HAP-1 (cell line): ENCODE measurements around the gene EXOC1.

Source experiments
- DNase-seq, 2 experiments: peaks; one replicate each; pipeline ENCODE4 v3.0.0-alpha.2; 2016 to 2020; ENCODE audit warnings: low spot score in 2 of 2
- H3K27me3 ChIP-seq: fragments of 250-450 bp; sonication (Bioruptor Pico); 2 replicates; pipeline ENCODE4 v1.5.1; 2020; ENCODE audit warnings: low read depth, mild to moderate bottlenecking, moderate library complexity
- H3K36me3 ChIP-seq: fragments of 250-450 bp; sonication (Bioruptor Pico); replicated peaks from 2 replicates; pipeline ENCODE4 v1.5.1; 2020; ENCODE audit warnings: mild to moderate bottlenecking
- H3K4me1 ChIP-seq: fragments of 250-450 bp; sonication (Bioruptor Pico); 2 replicates; pipeline ENCODE4 v1.5.1; 2020; ENCODE audit warnings: mild to moderate bottlenecking
- H3K4me3 ChIP-seq: fragments of 250-450 bp; sonication (Bioruptor Pico); 2 replicates; pipeline ENCODE4 v1.5.1; 2020; ENCODE audit warnings: mild to moderate bottlenecking, moderate library complexity
- H3K9me3 ChIP-seq: fragments of 250-450 bp; sonication (Bioruptor Pico); 2 replicates; pipeline ENCODE4 v1.5.1; 2020; ENCODE audit warnings: mild to moderate bottlenecking, moderate library complexity
- in situ Hi-C: fragments of 300-500 bp; cut with MboI; formaldehyde crosslinking; loops from 3 replicates; pipeline ENCODE4 v1.14.3; 2020; ENCODE audit warnings: low sequenced_read_pairs, inconsistent platforms, mixed read lengths

The EXOC1 gene

GRCh38 chr4:55853484-55854046 is at the start of gene EXOC1:
Gene EXOC1 (plus strand): TSS chr4:55853648. CDS start chr4:55858324, 4,676 bp downstream.
- no peaks in the 10 kb centered on the region for H3K9me3 ChIP-seq
- in situ Hi-C loops: no loop called here
- peak; percentile 97 to 99 for DNase-seq
- H3K36me3 ChIP-seq: no peaks in the 10 kb centered on the region; the same call in 1 of the 2 replicates
- H3K4me1 ChIP-seq: peaks cover 7% of the 10 kb centered on the region
- peak within 1 kb of the TSS; percentile 95 for H3K4me3 ChIP-seq
- no peaks in the 10 kb centered on the region for H3K27me3 ChIP-seq

- no peaks in the 10 kb centered on the region for H3K4me1 ChIP-seq
- in situ Hi-C loops: no loop called here
- no peaks in the 10 kb centered on the region for H3K9me3 ChIP-seq
- no peaks in the 10 kb centered on the region for H3K36me3 ChIP-seq
- H3K4me3 ChIP-seq: no peak overlapping the region
- no peak for DNase-seq
- H3K27me3 ChIP-seq: no peaks in the 10 kb centered on the region
Observed at GRCh38 chr4:55807556-55807955, 45.9 kb upstream of the EXOC1 start.

- peak in 1 of 2 experiments; percentile 9 for DNase-seq
- Histone ChIP-seq H3K36me3 (no peaks in the 10 kb centered on the region), H3K9me3 (no peaks in the 10 kb centered on the region), H3K27me3 (no peaks in the 10 kb centered on the region), H3K4me3 (no peak overlapping the region), H3K4me1 (no peaks in the 10 kb centered on the region)
- in situ Hi-C loops: no loop called here
Observed at GRCh38 chr4:55808186-55808585, 45.3 kb upstream of the EXOC1 start.

GRCh38 chr4:55808632-55809031 is 44.8 kb upstream of the EXOC1 start:
- no peak overlapping the region for H3K4me3 ChIP-seq
- DNase-seq: no peak
- H3K36me3 ChIP-seq: no peaks in the 10 kb centered on the region
- H3K4me1 ChIP-seq: no peaks in the 10 kb centered on the region
- no peaks in the 10 kb centered on the region for H3K27me3 ChIP-seq
- no peaks in the 10 kb centered on the region for H3K9me3 ChIP-seq
- in situ Hi-C loops: no loop called here

GRCh38 chr4:55817691-55818090 is 35.8 kb upstream of the EXOC1 start:
- in situ Hi-C loops: no loop called here
- no peak overlapping the region for H3K4me3 ChIP-seq

GRCh38 chr4:55819634-55820033 is 33.8 kb upstream of the EXOC1 start, which contains the start of gene EXOC1L:
Gene EXOC1L (plus strand): TSS chr4:55819790. CDS start chr4:55820027, 237 bp downstream.
- Histone ChIP-seq H3K9me3 (no peaks in the 10 kb centered on the region), H3K27me3 (0 out of 2 replicates have a peak, but pooled peaks cover under 1% of the 10 kb centered on the region), H3K4me1 (peaks cover 6% of the 10 kb centered on the region), H3K4me3 (peak within 1 kb of the TSS; percentile 17), H3K36me3 (no peaks in the 10 kb centered on the region)
- in situ Hi-C loops: no loop called here
- peak; percentile 36 to 77 for DNase-seq

More at GRCh38 chr4:55817691-55818090, 35.8 kb upstream of the EXOC1 start:
- DNase-seq: no peak
- H3K27me3 ChIP-seq: no peaks in the 10 kb centered on the region
- H3K9me3 ChIP-seq: no peaks in the 10 kb centered on the region
- H3K4me1 ChIP-seq: peaks cover 6% of the 10 kb centered on the region
- no peaks in the 10 kb centered on the region for H3K36me3 ChIP-seq

- in situ Hi-C loops: no loop called here
- Histone ChIP-seq H3K4me1 (peaks cover 6% of the 10 kb centered on the region), H3K36me3 (no peaks in the 10 kb centered on the region), H3K27me3 (0 out of 2 replicates have a peak, but pooled peaks cover 2% of the 10 kb centered on the region), H3K9me3 (no peaks in the 10 kb centered on the region), H3K4me3 (no peak overlapping the region; the same call in 1 of the 2 replicates)
- DNase-seq: no peak
Observed at GRCh38 chr4:55820279-55820678, 33.2 kb upstream of the EXOC1 start.

GRCh38 chr4:55822329-55822728 is 31.1 kb upstream of the EXOC1 start:
- Histone ChIP-seq H3K4me1 (peaks cover 6% of the 10 kb centered on the region), H3K4me3 (no peak overlapping the region), H3K27me3 (0 out of 2 replicates have a peak, but pooled peaks cover 2% of the 10 kb centered on the region), H3K9me3 (no peaks in the 10 kb centered on the region), H3K36me3 (no peaks in the 10 kb centered on the region)
- in situ Hi-C loops: no loop called here
- no peak for DNase-seq

GRCh38 chr4:55824865-55825264 is 28.6 kb upstream of the EXOC1 start:
- Histone ChIP-seq H3K4me3 (no peak overlapping the region), H3K36me3 (no peaks in the 10 kb centered on the region), H3K27me3 (0 out of 2 replicates have a peak, but pooled peaks cover 3% of the 10 kb centered on the region), H3K9me3 (no peaks in the 10 kb centered on the region), H3K4me1 (peaks cover 5% of the 10 kb centered on the region)
- in situ Hi-C loops: no loop called here
- no peak for DNase-seq

GRCh38 chr4:55826986-55827385 is 26.5 kb upstream of the EXOC1 start:
- Histone ChIP-seq H3K36me3 (no peaks in the 10 kb centered on the region), H3K27me3 (peaks cover 5% of the 10 kb centered on the region; the same call in 1 of the 2 replicates), H3K4me3 (no peak overlapping the region), H3K4me1 (peaks cover 4% of the 10 kb centered on the region), H3K9me3 (no peaks in the 10 kb centered on the region)
- in situ Hi-C loops: no loop called here
- DNase-seq: no peak

- no peak for DNase-seq
- Histone ChIP-seq H3K27me3 (peaks cover 5% of the 10 kb centered on the region; the same call in 1 of the 2 replicates), H3K4me1 (peaks cover 4% of the 10 kb centered on the region), H3K36me3 (no peaks in the 10 kb centered on the region), H3K4me3 (no peak overlapping the region), H3K9me3 (no peaks in the 10 kb centered on the region)
- in situ Hi-C loops: no loop called here
Observed at GRCh38 chr4:55827582-55827981, 25.9 kb upstream of the EXOC1 start.

- no peak for DNase-seq
- Histone ChIP-seq H3K27me3 (peaks cover 3% of the 10 kb centered on the region; the same call in 1 of the 2 replicates), H3K4me3 (no peak overlapping the region), H3K9me3 (no peaks in the 10 kb centered on the region), H3K36me3 (no peaks in the 10 kb centered on the region), H3K4me1 (peaks cover 4% of the 10 kb centered on the region)
- in situ Hi-C loops: no loop called here
Observed at GRCh38 chr4:55830048-55830447, 23.4 kb upstream of the EXOC1 start.

- in situ Hi-C loops: no loop called here
- peaks cover 3% of the 10 kb centered on the region; the same call in 1 of the 2 replicates for H3K27me3 ChIP-seq
- H3K36me3 ChIP-seq: no peaks in the 10 kb centered on the region
- no peak for DNase-seq
- H3K4me1 ChIP-seq: peaks cover 4% of the 10 kb centered on the region
- H3K9me3 ChIP-seq: no peaks in the 10 kb centered on the region
- no peak overlapping the region for H3K4me3 ChIP-seq
Observed at GRCh38 chr4:55830716-55831115, 22.7 kb upstream of the EXOC1 start.

GRCh38 chr4:55834086-55834795 is 19.2 kb upstream of the EXOC1 start:
- DNase-seq: no peak
- in situ Hi-C loops: no loop called here
- Histone ChIP-seq H3K9me3 (no peaks in the 10 kb centered on the region), H3K4me1 (peaks cover 4% of the 10 kb centered on the region), H3K36me3 (no peaks in the 10 kb centered on the region), H3K27me3 (peaks cover 3% of the 10 kb centered on the region; the same call in 1 of the 2 replicates), H3K4me3 (no peak overlapping the region)
